AG04450 (cell line): Measurements from ENCODE around the gene MAK. TPM values are rescaled to one million over a fixed set of nuclear protein-coding genes. Genes with fewer than 3 reads are reported as not detected.

Experiments used
- CTCF ChIA-PET: fragments of 300-600, 350-600 bp; formaldehyde crosslinking; extraction: SDS; loops from one replicate; lab custom pipeline; 2022; ENCODE audit warnings: antibody characterized with exemption, inconsistent platforms; lab: Charles Lee
- POLR2A ChIA-PET: fragments of 350-600 bp; formaldehyde crosslinking; extraction: SDS; loops from one replicate; lab custom pipeline; 2021; ENCODE audit warnings: antibody characterized with exemption, inconsistent platforms; lab: Yijun Ruan, JAX
- DNase-seq: peaks from one replicate; pipeline ENCODE4 v3.0.0-alpha.2; 2011; ENCODE audit warnings: low read depth, low spot score
- H3K27ac ChIP-seq: one replicate; pipeline ENCODE4 v1.5.1; 2012; ENCODE audit warnings: low read depth, low read length, control low read depth
- H3K27me3 ChIP-seq: one replicate; pipeline ENCODE4 v1.6.0; 2012; ENCODE audit warnings: low read length; ENCODE audit not compliant: control insufficient read depth, insufficient read depth
- H3K4me3 ChIP-seq: 2 replicates; pipeline ENCODE4 v1.5.1; 2011; ENCODE audit warnings: mild to moderate bottlenecking, low read depth, low read length, control low read depth
- H3K9me3 ChIP-seq: 2 replicates; pipeline ENCODE4 v1.5.1; 2012; ENCODE audit warnings: low read length; ENCODE audit not compliant: control insufficient read depth, insufficient read depth
- polyA plus RNA-seq: library from polyadenylated mRNA; depleted of rRNA; stranded (reverse); fragments of >200 nt; gene quantifications from 2 replicates; pipeline ENCODE4 v1.2.3, GENCODE V29; 2011
- TF ChIP-seq, protein P1 (sequence below): IDR thresholded peaks from 2 replicates; pipeline ENCODE4 v1.5.1; 2011; ENCODE audit warnings: low read depth, low read length, control low read depth, inconsistent platforms

MAK gene
- polyA plus RNA-seq, 1 experiment = not detected

DNA sequence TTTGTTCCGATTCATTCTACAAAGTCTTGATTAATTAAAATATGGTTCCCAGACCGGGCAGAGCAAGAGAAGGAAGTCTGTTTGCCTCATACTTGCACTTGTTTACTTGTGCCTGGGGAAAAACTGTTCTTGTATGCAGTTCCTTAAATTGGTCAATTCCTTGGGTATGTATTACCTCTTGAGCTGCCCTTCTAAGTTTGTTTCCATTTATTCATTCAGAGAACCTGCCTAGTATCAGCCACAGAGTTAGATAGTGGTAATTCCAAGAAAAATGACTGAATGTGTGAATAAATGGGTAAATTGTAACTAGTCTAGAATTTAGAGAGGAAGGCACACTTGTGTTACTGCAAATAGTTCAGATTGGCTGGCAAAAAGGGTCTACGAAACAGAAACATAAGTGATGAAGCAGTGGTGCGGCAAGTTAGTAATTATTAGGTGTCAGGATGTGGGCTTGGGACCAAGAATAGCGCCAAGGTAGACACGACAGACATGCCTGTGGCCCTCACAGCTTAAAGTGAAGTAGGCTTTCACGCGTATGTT is 525 bp upstream of the MAK start:
- H3K9me3 ChIP-seq = peaks cover 3% of the 10 kb centered on the region; the same call in 1 of the 2 replicates
- POLR2A ChIA-PET = interaction anchor here (0.6 kb wide), 1 partner anchor 403 kb away, joined by 4 read pairs; no protein-coding TSS in a partner anchor
- no peak overlapping the region for H3K27ac ChIP-seq
- TF ChIP-seq, protein P1, sequence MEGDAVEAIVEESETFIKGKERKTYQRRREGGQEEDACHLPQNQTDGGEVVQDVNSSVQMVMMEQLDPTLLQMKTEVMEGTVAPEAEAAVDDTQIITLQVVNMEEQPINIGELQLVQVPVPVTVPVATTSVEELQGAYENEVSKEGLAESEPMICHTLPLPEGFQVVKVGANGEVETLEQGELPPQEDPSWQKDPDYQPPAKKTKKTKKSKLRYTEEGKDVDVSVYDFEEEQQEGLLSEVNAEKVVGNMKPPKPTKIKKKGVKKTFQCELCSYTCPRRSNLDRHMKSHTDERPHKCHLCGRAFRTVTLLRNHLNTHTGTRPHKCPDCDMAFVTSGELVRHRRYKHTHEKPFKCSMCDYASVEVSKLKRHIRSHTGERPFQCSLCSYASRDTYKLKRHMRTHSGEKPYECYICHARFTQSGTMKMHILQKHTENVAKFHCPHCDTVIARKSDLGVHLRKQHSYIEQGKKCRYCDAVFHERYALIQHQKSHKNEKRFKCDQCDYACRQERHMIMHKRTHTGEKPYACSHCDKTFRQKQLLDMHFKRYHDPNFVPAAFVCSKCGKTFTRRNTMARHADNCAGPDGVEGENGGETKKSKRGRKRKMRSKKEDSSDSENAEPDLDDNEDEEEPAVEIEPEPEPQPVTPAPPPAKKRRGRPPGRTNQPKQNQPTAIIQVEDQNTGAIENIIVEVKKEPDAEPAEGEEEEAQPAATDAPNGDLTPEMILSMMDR = no peak
- DNase-seq = no peak
- peak overlapping the region; percentile 66 for H3K4me3 ChIP-seq
- H3K27me3 ChIP-seq = peaks cover 34% of the 10 kb centered on the region
- CTCF ChIA-PET = interaction anchor here (1.7 kb wide), 1 partner anchor 36 kb away, joined by 5 read pairs; no protein-coding TSS in a partner anchor

DNA sequence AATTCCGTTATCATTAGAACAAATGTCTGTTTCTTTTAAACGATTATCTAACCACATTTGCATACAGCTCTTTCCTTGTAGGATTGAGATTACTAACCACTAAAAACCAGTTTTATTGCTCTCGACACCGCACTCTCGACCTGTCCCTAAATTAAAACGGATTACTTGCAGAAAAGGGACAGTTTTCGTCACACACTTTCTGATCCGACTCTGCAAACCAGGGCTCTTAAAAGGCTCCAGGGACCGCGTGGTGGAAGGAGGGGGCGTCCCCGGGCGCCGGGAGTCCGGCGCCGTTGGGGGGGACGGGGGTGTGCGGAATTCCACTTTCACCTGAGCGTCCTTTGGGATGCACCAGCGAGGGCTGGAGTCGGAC is 731 bp downstream of the MAK start:
- POLR2A ChIA-PET = no interaction called here
- TF ChIP-seq, protein P1 = no peak
- Histone ChIP-seq H3K27me3 (peaks cover 34% of the 10 kb centered on the region), H3K4me3 (peak overlapping the region; percentile 66), H3K27ac (no peak overlapping the region), H3K9me3 (peaks cover 3% of the 10 kb centered on the region; the same call in 1 of the 2 replicates)
- CTCF ChIA-PET = interaction anchor here (0.9 to 1.4 kb wide), 3 partner anchors 14 to 233 kb away, joined by 3 to 6 read pairs (median 5); no protein-coding TSS in a partner anchor
- DNase-seq = no peak

DNA sequence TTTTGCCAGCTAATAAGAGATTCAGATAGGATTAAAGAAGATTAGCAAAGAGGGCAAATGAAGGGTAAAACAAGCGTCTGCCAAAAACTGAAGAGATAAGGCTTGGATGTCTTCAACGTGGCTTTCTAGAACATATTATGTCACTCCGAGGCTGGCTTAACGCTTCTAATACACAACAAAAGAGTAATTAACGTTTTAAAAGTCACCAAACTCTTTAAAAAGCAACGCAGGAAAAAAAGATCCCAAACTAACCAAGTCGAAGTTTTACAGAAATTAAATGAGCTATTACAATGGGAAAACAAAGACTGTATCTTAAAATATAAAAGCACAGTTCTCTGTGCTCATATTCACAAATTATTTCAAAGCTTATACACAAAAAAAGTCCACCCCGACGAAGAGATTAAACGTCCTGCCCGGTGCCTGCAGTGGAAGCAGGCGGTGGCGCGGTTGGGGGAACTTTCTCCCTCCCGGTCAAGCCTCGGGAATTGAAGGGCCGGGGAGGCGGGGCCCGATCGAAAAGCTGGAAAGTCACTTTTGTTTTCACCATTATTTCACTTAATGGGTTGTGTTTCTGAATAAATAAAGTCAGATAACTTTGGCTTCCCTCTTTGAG is 1.2 kb downstream of the MAK start:
- peaks cover 3% of the 10 kb centered on the region; the same call in 1 of the 2 replicates for H3K9me3 ChIP-seq
- CTCF ChIA-PET = interaction anchor here (0.9 to 1.4 kb wide), 4 partner anchors 15 to 233 kb away, joined by 3 to 6 read pairs (median 4); no protein-coding TSS in a partner anchor
- H3K4me3 ChIP-seq = peak overlapping the region; percentile 66; the same call in 1 of the 2 replicates
- DNase-seq = no peak
- POLR2A ChIA-PET = no interaction called here
- peaks cover 34% of the 10 kb centered on the region for H3K27me3 ChIP-seq
- TF ChIP-seq, protein P1 = no peak
- H3K27ac ChIP-seq = no peak overlapping the region

DNA sequence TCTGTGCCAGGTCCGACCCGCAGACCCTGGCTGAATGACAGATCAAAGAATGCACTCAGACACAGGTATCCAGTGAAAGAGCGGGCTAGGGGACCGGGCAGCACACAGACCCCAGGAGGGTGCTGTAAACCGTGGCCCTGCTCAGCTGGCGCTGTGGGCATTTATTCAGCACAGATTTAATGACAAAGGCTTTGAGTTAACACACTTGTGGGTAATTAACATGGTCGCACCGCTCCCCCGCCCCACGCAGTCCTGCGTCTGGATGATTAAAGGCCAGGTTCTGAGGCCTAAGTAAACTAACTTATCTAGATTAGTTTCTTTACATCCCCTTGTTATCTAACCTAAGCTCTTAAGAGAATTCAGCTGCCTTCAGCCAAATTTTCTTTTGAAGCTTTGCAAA is 3.5 kb downstream of the MAK start:
- Histone ChIP-seq H3K9me3 (peaks cover 3% of the 10 kb centered on the region; the same call in 1 of the 2 replicates), H3K27me3 (peaks cover 24% of the 10 kb centered on the region), H3K27ac (no peak overlapping the region), H3K4me3 (no peak overlapping the region)
- ChIA-PET POLR2A (no interaction called here), CTCF (no interaction called here)
- no peak for DNase-seq
- TF ChIP-seq, protein P1 = no peak

DNA sequence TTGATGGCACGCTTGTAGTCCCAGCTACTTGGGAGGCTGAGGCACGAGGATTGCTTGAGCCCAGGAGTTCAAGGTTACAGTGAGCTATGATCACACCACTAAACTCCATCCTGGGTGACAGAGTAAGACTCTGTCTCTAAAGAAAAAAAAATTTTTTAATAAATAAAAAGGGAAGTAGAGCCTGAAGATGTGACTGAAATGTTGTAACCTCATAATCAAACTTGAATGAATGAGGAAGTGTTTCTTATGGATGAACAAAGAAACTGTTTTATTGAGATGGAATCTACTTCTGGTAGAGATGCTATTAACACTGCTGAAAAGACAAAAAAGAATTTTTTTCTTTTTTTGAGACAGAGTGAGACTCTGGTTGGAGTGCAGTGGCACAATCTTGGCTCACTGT is 6.7 kb downstream of the MAK start:
- Histone ChIP-seq H3K4me3 (no peak overlapping the region), H3K27me3 (peaks cover 7% of the 10 kb centered on the region), H3K9me3 (peaks cover 3% of the 10 kb centered on the region; the same call in 1 of the 2 replicates), H3K27ac (no peak overlapping the region)
- ChIA-PET CTCF (no interaction called here), POLR2A (no interaction called here)
- TF ChIP-seq, protein P1 = no peak
- no peak for DNase-seq
